Endothelial cell of umbilical vein (primary cell): ENCODE measurements around the gene POGZ.

Source experiments
- EZH2 ChIP-seq: IDR thresholded peaks from 2 replicates; pipeline ENCODE4 v1.6.1; 2012; ENCODE audit warnings: borderline replicate concordance, low read depth, mild to moderate bottlenecking, moderate library complexity, low read length, inconsistent platforms; ENCODE audit not compliant: severe bottlenecking
- FOS ChIP-seq: IDR thresholded peaks from 2 replicates; pipeline ENCODE4 v1.6.1; 2011; ENCODE audit warnings: mild to moderate bottlenecking, low read length, moderate library complexity, borderline replicate concordance; ENCODE audit not compliant: insufficient read depth
- GATA2 ChIP-seq: IDR thresholded peaks from 2 replicates; pipeline ENCODE4 v1.7.0; 2011; ENCODE audit warnings: low read depth, mild to moderate bottlenecking, moderate library complexity, mixed read lengths, low read length; ENCODE audit not compliant: insufficient read length, insufficient read depth
- JUN ChIP-seq: IDR thresholded peaks from 2 replicates; pipeline ENCODE4 v1.6.1; 2011; ENCODE audit warnings: borderline replicate concordance, low read depth; ENCODE audit not compliant: insufficient read length, insufficient read depth
- MYC ChIP-seq: IDR thresholded peaks from one replicate; pipeline ENCODE4 v1.6.1; 2011; ENCODE audit warnings: mild to moderate bottlenecking, low read depth, low read length
- POLR2A ChIP-seq: IDR thresholded peaks from 2 replicates; pipeline ENCODE4 v1.6.1; 2012; ENCODE audit warnings: low read depth, mild to moderate bottlenecking, control low read depth, low read length
- POLR2AphosphoS5 ChIP-seq: IDR thresholded peaks from 2 replicates; pipeline ENCODE4 v1.6.1; 2012; ENCODE audit warnings: low read depth, mild to moderate bottlenecking, control low read depth, low read length, moderate library complexity; ENCODE audit not compliant: insufficient read depth
- TF ChIP-seq, protein P1 (sequence below), 2 donors: IDR thresholded peaks; 1 replicate in 1 of 2; 2 replicates in 1 of 2; pipeline ENCODE4 v1.5.1; 2011; ENCODE audit warnings: low read length in 2 of 2, mild to moderate bottlenecking in 2 of 2, moderate library complexity in 2 of 2, control low read depth in 1 of 2, inconsistent platforms in 1 of 2, low read depth in 1 of 2; ENCODE audit not compliant: insufficient read depth in 1 of 2; ENCODE audit errors: extremely low read depth in 1 of 2
- TF ChIP-seq, protein P2 (sequence below): IDR thresholded peaks from 2 replicates; pipeline ENCODE4 v1.6.1; 2011; ENCODE audit not compliant: insufficient read depth, insufficient read length

DNA sequence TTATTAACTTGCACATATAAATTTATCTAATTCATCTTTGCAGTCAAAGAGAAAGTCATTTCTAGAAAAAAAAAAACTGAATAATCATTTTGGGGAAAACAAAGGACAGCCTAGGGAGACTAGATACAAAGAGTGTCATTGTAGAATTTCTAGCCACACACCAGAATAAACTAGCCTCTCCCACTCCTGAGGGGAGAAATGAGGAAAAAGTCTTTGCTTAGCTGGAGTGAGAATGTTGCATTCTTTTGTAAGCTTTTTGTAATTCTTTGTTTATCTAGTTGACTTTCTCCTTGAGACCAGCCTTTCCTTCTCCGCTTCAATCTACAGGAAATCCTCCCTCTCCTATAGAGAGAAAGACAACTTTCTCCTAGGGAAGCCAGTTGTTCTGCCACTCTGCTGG lies 36.0 kb upstream of the POGZ start:
- TF ChIP-seq, protein P1, sequence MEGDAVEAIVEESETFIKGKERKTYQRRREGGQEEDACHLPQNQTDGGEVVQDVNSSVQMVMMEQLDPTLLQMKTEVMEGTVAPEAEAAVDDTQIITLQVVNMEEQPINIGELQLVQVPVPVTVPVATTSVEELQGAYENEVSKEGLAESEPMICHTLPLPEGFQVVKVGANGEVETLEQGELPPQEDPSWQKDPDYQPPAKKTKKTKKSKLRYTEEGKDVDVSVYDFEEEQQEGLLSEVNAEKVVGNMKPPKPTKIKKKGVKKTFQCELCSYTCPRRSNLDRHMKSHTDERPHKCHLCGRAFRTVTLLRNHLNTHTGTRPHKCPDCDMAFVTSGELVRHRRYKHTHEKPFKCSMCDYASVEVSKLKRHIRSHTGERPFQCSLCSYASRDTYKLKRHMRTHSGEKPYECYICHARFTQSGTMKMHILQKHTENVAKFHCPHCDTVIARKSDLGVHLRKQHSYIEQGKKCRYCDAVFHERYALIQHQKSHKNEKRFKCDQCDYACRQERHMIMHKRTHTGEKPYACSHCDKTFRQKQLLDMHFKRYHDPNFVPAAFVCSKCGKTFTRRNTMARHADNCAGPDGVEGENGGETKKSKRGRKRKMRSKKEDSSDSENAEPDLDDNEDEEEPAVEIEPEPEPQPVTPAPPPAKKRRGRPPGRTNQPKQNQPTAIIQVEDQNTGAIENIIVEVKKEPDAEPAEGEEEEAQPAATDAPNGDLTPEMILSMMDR (IDR thresholded peaks at IDR 0.05; ENCODE audit: extremely low read depth in 1 of 2, insufficient read depth in 1 of 2, low read depth in 1 of 2, low read length in 2 of 2), result no peak
- TF ChIP-seq POLR2A, result no peak
- TF ChIP-seq, protein P2, sequence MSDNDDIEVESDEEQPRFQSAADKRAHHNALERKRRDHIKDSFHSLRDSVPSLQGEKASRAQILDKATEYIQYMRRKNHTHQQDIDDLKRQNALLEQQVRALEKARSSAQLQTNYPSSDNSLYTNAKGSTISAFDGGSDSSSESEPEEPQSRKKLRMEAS, result no peak
- TF ChIP-seq EZH2, result no peak
- TF ChIP-seq POLR2AphosphoS5, result no peak
- no peak for TF ChIP-seq JUN
- TF ChIP-seq FOS, result no peak
- TF ChIP-seq MYC, result no peak
- no peak for TF ChIP-seq GATA2
